HepG2 (cell line): ENCODE measurements around the gene CLPSL2.

Source experiments
- JUND ChIP-seq: sonication (generic); formaldehyde crosslinking; IDR thresholded peaks from 2 replicates; pipeline ENCODE4 v1.8.0; 2022; ENCODE audit warnings: mild to moderate bottlenecking, missing genetic modification reagents
- KLF16 ChIP-seq, 2 experiments: sonication (generic) in 1 of 2; formaldehyde crosslinking in 1 of 2; IDR thresholded peaks; 2 replicates each; pipeline versions ENCODE4 v1.6.1 to v1.8.0; 2016 to 2023; ENCODE audit warnings: missing genetic modification reagents in 2 of 2, missing compliant biosample characterization in 1 of 2
- MNT ChIP-seq: fragments of 450-650 bp; IDR thresholded peaks from 2 replicates; pipeline ENCODE4 v1.6.1; 2016
- PTBP1 ChIP-seq: fragments of 200-400 bp; formaldehyde crosslinking; IDR thresholded peaks from 2 replicates; pipeline ENCODE4 v1.6.1; 2018; ENCODE audit warnings: low read length, low read depth; ENCODE audit not compliant: poor library complexity, severe bottlenecking
- TF ChIP-seq, protein P1 (sequence below): sonication (generic); formaldehyde crosslinking; IDR thresholded peaks from 2 replicates; pipeline ENCODE4 v1.4.0; 2020; ENCODE audit warnings: missing genetic modification reagents

DNA sequence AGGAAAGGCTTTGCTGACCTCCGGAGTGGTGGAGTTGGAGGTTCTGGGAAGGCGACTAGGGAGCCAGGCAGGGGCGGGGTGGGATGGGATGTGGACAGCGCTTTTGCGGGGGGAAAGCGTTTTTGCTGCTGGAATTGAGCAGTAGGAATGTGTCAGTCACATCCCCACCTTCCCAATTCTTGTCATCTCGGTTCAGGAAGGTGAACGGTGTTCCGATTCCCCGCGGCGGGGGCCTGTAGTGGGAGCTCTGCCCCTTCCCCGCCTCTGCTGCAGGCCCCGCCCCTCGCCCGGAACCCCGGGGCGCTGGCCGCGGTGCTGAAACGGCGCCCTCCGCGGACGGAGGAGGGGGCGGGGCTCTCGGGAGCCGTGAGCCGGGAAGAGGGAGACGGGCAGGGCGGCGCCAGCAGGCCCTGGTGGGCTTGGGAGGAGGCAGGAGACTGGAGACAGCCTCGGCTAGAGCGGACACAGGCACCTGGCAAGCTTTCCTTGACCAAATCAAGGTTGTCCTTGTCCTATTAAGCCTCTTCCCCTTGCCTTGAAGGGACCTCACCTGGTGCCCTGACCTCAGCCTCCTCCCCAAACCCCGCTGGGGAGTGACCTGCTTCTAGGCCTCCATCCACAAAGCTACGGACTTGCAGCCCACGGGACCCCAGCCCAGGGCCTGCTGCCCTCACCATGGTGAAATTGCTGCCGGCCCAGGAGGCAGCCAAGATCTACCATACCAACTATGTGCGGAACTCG, 28.8 kb downstream of the CLPSL2 start, which contains the start of gene LHFPL5:
- TF ChIP-seq PTBP1 (no peak), KLF16 (CRISPR knock-in tag; IDR thresholded peaks at IDR 0.05) (peak; percentile 69 to 100; a peak in 2 of 4 replicates), JUND (0 out of 2 replicates have a peak, but pooled peaks have one; percentile 26), MNT (no peak)
- TF ChIP-seq, protein P1, sequence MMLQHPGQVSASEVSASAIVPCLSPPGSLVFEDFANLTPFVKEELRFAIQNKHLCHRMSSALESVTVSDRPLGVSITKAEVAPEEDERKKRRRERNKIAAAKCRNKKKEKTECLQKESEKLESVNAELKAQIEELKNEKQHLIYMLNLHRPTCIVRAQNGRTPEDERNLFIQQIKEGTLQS (CRISPR knock-in tag) = peak; percentile 91
